Liver (tissue), 9 donors: ENCODE measurements around the gene FGFR3. TPM values are rescaled to one million over a fixed set of nuclear protein-coding genes. Genes with fewer than 3 reads are reported as not detected.

Experiments used
- DNase-seq: peaks from one replicate; pipeline ENCODE4 v3.0.0-alpha.2; 2017; ENCODE audit warnings: low spot score
- H3K27ac ChIP-seq, 2 donors: one replicate each; pipeline ENCODE4 v1.7.0; 2013; ENCODE audit warnings: inconsistent platforms in 2 of 2, low read length in 2 of 2, control low read depth in 1 of 2, low read depth in 1 of 2, mild to moderate bottlenecking in 1 of 2
- H3K27me3 ChIP-seq, 4 donors: one replicate each; pipeline versions ENCODE4 v1.6.1 to v1.7.0; 2013; ENCODE audit warnings: low read length in 3 of 4, inconsistent platforms in 1 of 4, mild to moderate bottlenecking in 1 of 4, moderate library complexity in 1 of 4; ENCODE audit not compliant: control insufficient read depth in 4 of 4, insufficient read depth in 4 of 4
- H3K36me3 ChIP-seq, 4 donors: one replicate each; pipeline versions ENCODE4 v1.6.1 to v1.7.0; 2013; ENCODE audit warnings: low read length in 3 of 4, mild to moderate bottlenecking in 3 of 4, low read depth in 1 of 4, moderate library complexity in 1 of 4; ENCODE audit not compliant: control insufficient read depth in 4 of 4, insufficient read depth in 3 of 4
- H3K4me1 ChIP-seq, 4 donors: one replicate each; pipeline versions ENCODE4 v1.6.1 to v1.7.0; 2013; ENCODE audit warnings: low read length in 3 of 4, mild to moderate bottlenecking in 3 of 4, moderate library complexity in 1 of 4; ENCODE audit not compliant: control insufficient read depth in 4 of 4, insufficient read depth in 4 of 4
- H3K4me3 ChIP-seq, 3 donors: one replicate each; pipeline versions ENCODE4 v1.6.1 to v1.7.0; 2013; ENCODE audit warnings: low read length in 3 of 3, control low read depth in 1 of 3, low read depth in 1 of 3, mild to moderate bottlenecking in 1 of 3
- H3K9ac ChIP-seq, 2 donors: one replicate each; pipeline ENCODE4 v1.7.0; 2013; ENCODE audit warnings: low read length in 2 of 2, mild to moderate bottlenecking in 2 of 2, moderate library complexity in 2 of 2, control low read depth in 1 of 2, low read depth in 1 of 2
- H3K9me3 ChIP-seq, 4 donors: one replicate each; pipeline versions ENCODE4 v1.6.1 to v1.7.0; 2013; ENCODE audit warnings: low read length in 3 of 4; ENCODE audit not compliant: control insufficient read depth in 4 of 4
- EGR1 ChIP-seq, 2 donors: IDR thresholded peaks; 2 replicates each; pipeline ENCODE4 v1.6.1; 2016 to 2018; ENCODE audit warnings: antibody characterized with exemption in 2 of 2, low read depth in 2 of 2
- FOXA1 ChIP-seq: IDR thresholded peaks from 2 replicates; pipeline ENCODE4 v1.6.1; 2016; ENCODE audit warnings: antibody characterized with exemption
- GABPA ChIP-seq, 2 donors: IDR thresholded peaks in 1 of 2; conservative IDR thresholded peaks in 1 of 2; 2 replicates each; pipeline ENCODE4 v1.6.1; 2016; ENCODE audit warnings: antibody characterized with exemption in 2 of 2, mild to moderate bottlenecking in 1 of 2, moderate library complexity in 1 of 2
- HNF4G ChIP-seq: IDR thresholded peaks from 2 replicates; pipeline ENCODE4 v1.6.1; 2016; ENCODE audit warnings: antibody characterized with exemption
- JUND ChIP-seq, 2 donors: IDR thresholded peaks; 2 replicates each; pipeline ENCODE4 v1.6.1; 2016; ENCODE audit warnings: antibody characterized with exemption in 2 of 2
- NR2F2 ChIP-seq: IDR thresholded peaks from 2 replicates; pipeline ENCODE4 v1.6.1; 2016; ENCODE audit warnings: antibody characterized with exemption
- RAD21 ChIP-seq, 2 donors: IDR thresholded peaks; 2 replicates each; pipeline ENCODE4 v1.6.1; 2016; ENCODE audit warnings: antibody characterized with exemption in 2 of 2, mild to moderate bottlenecking in 2 of 2
- RXRA ChIP-seq, 2 donors: IDR thresholded peaks; 2 replicates each; pipeline ENCODE4 v1.6.1; 2017 to 2018; ENCODE audit warnings: antibody characterized with exemption in 2 of 2, mild to moderate bottlenecking in 1 of 2
- SP1 ChIP-seq: IDR thresholded peaks from 2 replicates; pipeline ENCODE4 v1.6.1; 2018; ENCODE audit warnings: antibody characterized with exemption, mild to moderate bottlenecking
- YY1 ChIP-seq: IDR thresholded peaks from 2 replicates; pipeline ENCODE4 v1.6.1; 2016; ENCODE audit warnings: antibody characterized with exemption, mild to moderate bottlenecking
- WGBS: extraction: QIAGEN DNeasy Blood & Tissue Kit; methylation state at CpG from one replicate; pipeline ENCODE4 v1.1.7; 2013; 5-methylcytosine and 5-hydroxymethylcytosine counted together
- polyA plus RNA-seq, 2 donors: library from polyadenylated mRNA; stranded (reverse) in 1 of 2; unstranded in 1 of 2; fragments of 200-250 nt in 1 of 2; fragments of >200 nt in 1 of 2; fragmentation: Nextera tagmentation in 1 of 2; extraction: Ambion mirVana in 1 of 2; gene quantifications; one replicate each; pipeline versions ENCODE4 v1.2.1 to v1.2.3, GENCODE V29; 2013 to 2015
- total RNA-seq, 2 donors: library from RNA; depleted of rRNA; stranded (reverse); fragments of >200 nt; gene quantifications; one replicate each; pipeline ENCODE4 v1.2.3, GENCODE V29; 2014
- TF ChIP-seq, protein P1 (sequence below): IDR thresholded peaks from 2 replicates; pipeline ENCODE4 v1.6.1; 2016; ENCODE audit warnings: antibody characterized with exemption, mild to moderate bottlenecking
- TF ChIP-seq, protein P2 (sequence below): IDR thresholded peaks from 2 replicates; pipeline ENCODE4 v1.6.1; 2016; ENCODE audit warnings: antibody characterized with exemption
- TF ChIP-seq, protein P3 (sequence below): fragments of 150-350 bp; IDR thresholded peaks from 2 replicates; pipeline ENCODE4 v1.5.1; 2017; ENCODE audit warnings: improper control_type of control experiment, low read depth, low read length; ENCODE audit not compliant: missing input control
- TF ChIP-seq, protein P4 (sequence below): IDR thresholded peaks from 2 replicates; pipeline ENCODE4 v1.6.1; 2016; ENCODE audit warnings: antibody characterized with exemption
- donor health status: healthy.
- donor health status: healthy.
- donor health status: healthy.
- donor health status: healthy.
- donor health status: healthy.

FGFR3 gene
- total and polyA plus RNA-seq, 4 donors, result 5.6 to 40.0 (median 29.1) TPM

DNA sequence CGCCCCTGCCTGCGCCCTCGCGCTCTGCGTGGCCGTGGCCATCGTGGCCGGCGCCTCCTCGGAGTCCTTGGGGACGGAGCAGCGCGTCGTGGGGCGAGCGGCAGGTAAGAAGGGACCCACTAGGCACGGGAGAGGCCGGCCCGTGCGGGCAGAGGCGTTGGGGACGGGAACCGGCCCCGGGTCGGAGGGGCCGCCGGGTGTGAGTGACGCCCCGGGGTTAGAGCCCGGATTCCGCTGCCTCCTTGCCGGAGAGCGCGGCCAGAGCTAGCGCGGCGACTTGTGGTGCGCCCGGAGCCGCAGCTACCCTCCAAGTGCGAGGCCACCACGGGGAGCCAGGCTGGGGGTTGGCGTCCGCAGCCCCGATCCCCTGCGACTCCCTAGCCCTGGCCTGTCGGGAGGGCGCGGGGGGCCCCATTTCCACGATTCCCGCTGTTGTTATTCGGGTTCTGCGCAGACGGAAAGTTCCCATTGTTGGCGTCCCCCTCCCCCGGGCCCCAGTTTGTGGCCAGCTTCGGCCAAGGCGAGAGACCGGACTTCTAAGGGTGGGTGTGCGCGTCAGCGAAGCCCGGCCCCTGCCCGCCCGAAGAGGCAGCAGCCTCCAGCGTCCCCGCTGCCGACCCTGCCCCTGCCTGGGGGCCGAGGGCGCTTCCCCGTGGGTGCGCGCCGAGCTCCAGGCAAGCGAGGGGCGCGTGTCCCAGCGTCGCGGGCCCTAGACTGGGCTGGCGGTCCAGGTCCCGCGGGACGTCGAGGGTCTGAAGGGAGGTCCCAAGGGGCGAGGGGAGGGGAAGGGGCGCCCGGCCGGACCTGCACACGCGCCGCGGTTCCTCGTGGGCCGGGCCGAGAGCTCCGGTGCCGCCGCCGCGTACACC lies 1.1 kb downstream of the FGFR3 start (continued):
- TF ChIP-seq, protein P1, sequence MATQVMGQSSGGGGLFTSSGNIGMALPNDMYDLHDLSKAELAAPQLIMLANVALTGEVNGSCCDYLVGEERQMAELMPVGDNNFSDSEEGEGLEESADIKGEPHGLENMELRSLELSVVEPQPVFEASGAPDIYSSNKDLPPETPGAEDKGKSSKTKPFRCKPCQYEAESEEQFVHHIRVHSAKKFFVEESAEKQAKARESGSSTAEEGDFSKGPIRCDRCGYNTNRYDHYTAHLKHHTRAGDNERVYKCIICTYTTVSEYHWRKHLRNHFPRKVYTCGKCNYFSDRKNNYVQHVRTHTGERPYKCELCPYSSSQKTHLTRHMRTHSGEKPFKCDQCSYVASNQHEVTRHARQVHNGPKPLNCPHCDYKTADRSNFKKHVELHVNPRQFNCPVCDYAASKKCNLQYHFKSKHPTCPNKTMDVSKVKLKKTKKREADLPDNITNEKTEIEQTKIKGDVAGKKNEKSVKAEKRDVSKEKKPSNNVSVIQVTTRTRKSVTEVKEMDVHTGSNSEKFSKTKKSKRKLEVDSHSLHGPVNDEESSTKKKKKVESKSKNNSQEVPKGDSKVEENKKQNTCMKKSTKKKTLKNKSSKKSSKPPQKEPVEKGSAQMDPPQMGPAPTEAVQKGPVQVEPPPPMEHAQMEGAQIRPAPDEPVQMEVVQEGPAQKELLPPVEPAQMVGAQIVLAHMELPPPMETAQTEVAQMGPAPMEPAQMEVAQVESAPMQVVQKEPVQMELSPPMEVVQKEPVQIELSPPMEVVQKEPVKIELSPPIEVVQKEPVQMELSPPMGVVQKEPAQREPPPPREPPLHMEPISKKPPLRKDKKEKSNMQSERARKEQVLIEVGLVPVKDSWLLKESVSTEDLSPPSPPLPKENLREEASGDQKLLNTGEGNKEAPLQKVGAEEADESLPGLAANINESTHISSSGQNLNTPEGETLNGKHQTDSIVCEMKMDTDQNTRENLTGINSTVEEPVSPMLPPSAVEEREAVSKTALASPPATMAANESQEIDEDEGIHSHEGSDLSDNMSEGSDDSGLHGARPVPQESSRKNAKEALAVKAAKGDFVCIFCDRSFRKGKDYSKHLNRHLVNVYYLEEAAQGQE, result no peak
- TF ChIP-seq, protein P2, sequence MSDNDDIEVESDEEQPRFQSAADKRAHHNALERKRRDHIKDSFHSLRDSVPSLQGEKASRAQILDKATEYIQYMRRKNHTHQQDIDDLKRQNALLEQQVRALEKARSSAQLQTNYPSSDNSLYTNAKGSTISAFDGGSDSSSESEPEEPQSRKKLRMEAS, result no peak
- TF ChIP-seq NR2F2 (no peak), FOXA1 (no peak), RXRA (IDR thresholded peaks at IDR 0.05) (no peak), RAD21 (IDR thresholded peaks at IDR 0.05) (no peak), SP1 (no peak), GABPA (IDR thresholded peaks at IDR 0.05 in 1 of 2, conservative IDR thresholded peaks at IDR 0.05 in 1 of 2) (no peak)

DNA sequence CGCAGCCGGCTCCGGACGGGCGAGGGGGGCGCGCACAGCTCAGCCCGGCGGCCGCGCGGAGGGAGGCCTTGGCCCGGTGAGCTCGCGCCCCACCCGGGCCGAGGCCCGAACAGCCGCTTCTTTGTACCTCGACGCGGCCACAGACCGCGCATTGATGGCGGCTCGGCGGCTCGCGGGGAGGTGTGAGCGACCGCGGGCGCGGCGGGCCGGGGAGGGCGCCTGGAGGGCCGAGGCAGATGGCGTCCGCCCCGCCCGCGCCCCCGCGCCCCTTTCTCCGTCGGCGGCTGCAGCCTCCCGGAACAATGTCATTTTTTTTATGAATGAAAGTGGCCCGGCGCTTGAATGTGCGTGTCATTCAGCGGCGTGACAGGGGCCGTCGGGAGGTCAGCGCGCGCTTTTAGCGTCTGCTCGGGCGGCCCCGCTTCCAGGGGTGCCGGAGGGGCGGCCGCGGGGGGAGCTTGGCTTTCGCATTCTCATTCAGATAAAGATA lies 1.8 kb downstream of the FGFR3 start:
- no peaks in the 10 kb centered on the region for H3K36me3 ChIP-seq

More for the DNA sequence above, 1.8 kb downstream of the FGFR3 start:
- Histone ChIP-seq H3K27ac (peak overlapping the region; percentile 90 to 92), H3K9me3 (no peaks in the 10 kb centered on the region), H3K4me1 (peaks cover 21 to 51% (median 37%) of the 10 kb centered on the region in 4 donors), H3K27me3 (no peaks in the 10 kb centered on the region), H3K9ac (no peak overlapping the region), H3K4me3 (peak overlapping the region; percentile 53 to 94 (median 87))
- no peak for DNase-seq
- WGBS, result under 1% methylated on average over 68 of the region's 68 CpGs
- TF ChIP-seq HNF4G (no peak), NR2F2 (no peak), YY1 (no peak), GABPA (IDR thresholded peaks at IDR 0.05 in 1 of 2, conservative IDR thresholded peaks at IDR 0.05 in 1 of 2) (no peak), EGR1 (IDR thresholded peaks at IDR 0.05; ENCODE audit: low read depth in 2 of 2) (no peak), JUND (IDR thresholded peaks at IDR 0.05) (no peak)
- TF ChIP-seq, protein P2, result no peak
- TF ChIP-seq, protein P3, sequence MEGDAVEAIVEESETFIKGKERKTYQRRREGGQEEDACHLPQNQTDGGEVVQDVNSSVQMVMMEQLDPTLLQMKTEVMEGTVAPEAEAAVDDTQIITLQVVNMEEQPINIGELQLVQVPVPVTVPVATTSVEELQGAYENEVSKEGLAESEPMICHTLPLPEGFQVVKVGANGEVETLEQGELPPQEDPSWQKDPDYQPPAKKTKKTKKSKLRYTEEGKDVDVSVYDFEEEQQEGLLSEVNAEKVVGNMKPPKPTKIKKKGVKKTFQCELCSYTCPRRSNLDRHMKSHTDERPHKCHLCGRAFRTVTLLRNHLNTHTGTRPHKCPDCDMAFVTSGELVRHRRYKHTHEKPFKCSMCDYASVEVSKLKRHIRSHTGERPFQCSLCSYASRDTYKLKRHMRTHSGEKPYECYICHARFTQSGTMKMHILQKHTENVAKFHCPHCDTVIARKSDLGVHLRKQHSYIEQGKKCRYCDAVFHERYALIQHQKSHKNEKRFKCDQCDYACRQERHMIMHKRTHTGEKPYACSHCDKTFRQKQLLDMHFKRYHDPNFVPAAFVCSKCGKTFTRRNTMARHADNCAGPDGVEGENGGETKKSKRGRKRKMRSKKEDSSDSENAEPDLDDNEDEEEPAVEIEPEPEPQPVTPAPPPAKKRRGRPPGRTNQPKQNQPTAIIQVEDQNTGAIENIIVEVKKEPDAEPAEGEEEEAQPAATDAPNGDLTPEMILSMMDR, result no peak
- TF ChIP-seq, protein P4, sequence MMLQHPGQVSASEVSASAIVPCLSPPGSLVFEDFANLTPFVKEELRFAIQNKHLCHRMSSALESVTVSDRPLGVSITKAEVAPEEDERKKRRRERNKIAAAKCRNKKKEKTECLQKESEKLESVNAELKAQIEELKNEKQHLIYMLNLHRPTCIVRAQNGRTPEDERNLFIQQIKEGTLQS, result no peak
